ENCODE results near the gene FLNB. TPM values are rescaled to one million over a fixed set of nuclear protein-coding genes. Genes with fewer than 3 reads are reported as not detected.
A peak's percentile ranks its signal among the peaks of the same experiment; 100 is the strongest.

FLNB gene
- total and polyA plus RNA-seq, 2 of the 13 experiments (the other 11 are each of a cell fraction or from before 2014, with no cell fraction given) = 106 to 130 TPM

- TF ChIP-seq AKNA (CRISPR knock-in tag; IDR thresholded peaks at IDR 0.05; ENCODE audit: borderline replicate concordance) = no peak
- TF ChIP-seq RORA (CRISPR knock-in tag; IDR thresholded peaks at IDR 0.05) = no peak
- peak; percentile 49; the same call in 1 of the 2 replicates for TF ChIP-seq NKX3-1 (CRISPR knock-in tag; IDR thresholded peaks at IDR 0.05)
- no peak for TF ChIP-seq ZNF557 (CRISPR knock-in tag; IDR thresholded peaks at IDR 0.05)
- peak; percentile 99 for TF ChIP-seq PHF21A (CRISPR knock-in tag; IDR thresholded peaks at IDR 0.05)
- peak; percentile 87 for TF ChIP-seq ASH2L (IDR thresholded peaks at IDR 0.05; ENCODE audit: insufficient read length, low read depth, low read length)
- TF ChIP-seq ZKSCAN8 (CRISPR knock-in tag; IDR thresholded peaks at IDR 0.05; ENCODE audit: borderline replicate concordance) = peak; percentile 94
- no peak for TF ChIP-seq ZNF160 (CRISPR knock-in tag; IDR thresholded peaks at IDR 0.05)
- TF ChIP-seq, protein P1, sequence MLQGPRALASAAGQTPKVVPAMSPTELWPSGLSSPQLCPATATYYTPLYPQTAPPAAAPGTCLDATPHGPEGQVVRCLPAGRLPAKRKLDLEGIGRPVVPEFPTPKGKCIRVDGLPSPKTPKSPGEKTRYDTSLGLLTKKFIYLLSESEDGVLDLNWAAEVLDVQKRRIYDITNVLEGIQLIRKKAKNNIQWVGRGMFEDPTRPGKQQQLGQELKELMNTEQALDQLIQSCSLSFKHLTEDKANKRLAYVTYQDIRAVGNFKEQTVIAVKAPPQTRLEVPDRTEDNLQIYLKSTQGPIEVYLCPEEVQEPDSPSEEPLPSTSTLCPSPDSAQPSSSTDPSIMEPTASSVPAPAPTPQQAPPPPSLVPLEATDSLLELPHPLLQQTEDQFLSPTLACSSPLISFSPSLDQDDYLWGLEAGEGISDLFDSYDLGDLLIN (CRISPR knock-in tag; IDR thresholded peaks at IDR 0.05; ENCODE audit: borderline replicate concordance) = no peak
- TF ChIP-seq BHLHE40 (IDR thresholded peaks at IDR 0.05; ENCODE audit: low read length) = peak; percentile 75
- TF ChIP-seq IRF9 (CRISPR knock-in tag; IDR thresholded peaks at IDR 0.05; ENCODE audit: borderline replicate concordance) = peak; percentile 62
- TF ChIP-seq HNRNPL (IDR thresholded peaks at IDR 0.05; ENCODE audit: low read depth, low read length) = no peak
- peak; percentile 79 for TF ChIP-seq TGIF2 (CRISPR knock-in tag; IDR thresholded peaks at IDR 0.05)
- peak; percentile 92 for TF ChIP-seq ZFP1 (CRISPR knock-in tag; IDR thresholded peaks at IDR 0.05)
- TF ChIP-seq NR2F2 (IDR thresholded peaks at IDR 0.05; ENCODE audit: borderline replicate concordance, low read depth) = peak; percentile 96
- TF ChIP-seq ZNF30 (CRISPR knock-in tag; IDR thresholded peaks at IDR 0.05) = no peak
- TF ChIP-seq ZNF629 (CRISPR knock-in tag; conservative IDR thresholded peaks at IDR 0.05) = peak; percentile 62
- TF ChIP-seq ZKSCAN1 (IDR thresholded peaks at IDR 0.05; ENCODE audit: low read length) = 0 out of 2 replicates have a peak, but pooled peaks have one; percentile 29
- TF ChIP-seq RELA (CRISPR knock-in tag; IDR thresholded peaks at IDR 0.05) = no peak
These were observed 51.4 kb downstream of the FLNB start (continued) for GRCh38 chr3:58059349-58060321.
